ENCODE results near the gene SCRN2. TPM values are rescaled to one million over a fixed set of nuclear protein-coding genes. Genes with fewer than 3 reads are reported as not detected.

Gene SCRN2
- total RNA-seq, 4 donors from 2014 or later: 11.0 to 22.3 (median 16.8) TPM

DNA sequence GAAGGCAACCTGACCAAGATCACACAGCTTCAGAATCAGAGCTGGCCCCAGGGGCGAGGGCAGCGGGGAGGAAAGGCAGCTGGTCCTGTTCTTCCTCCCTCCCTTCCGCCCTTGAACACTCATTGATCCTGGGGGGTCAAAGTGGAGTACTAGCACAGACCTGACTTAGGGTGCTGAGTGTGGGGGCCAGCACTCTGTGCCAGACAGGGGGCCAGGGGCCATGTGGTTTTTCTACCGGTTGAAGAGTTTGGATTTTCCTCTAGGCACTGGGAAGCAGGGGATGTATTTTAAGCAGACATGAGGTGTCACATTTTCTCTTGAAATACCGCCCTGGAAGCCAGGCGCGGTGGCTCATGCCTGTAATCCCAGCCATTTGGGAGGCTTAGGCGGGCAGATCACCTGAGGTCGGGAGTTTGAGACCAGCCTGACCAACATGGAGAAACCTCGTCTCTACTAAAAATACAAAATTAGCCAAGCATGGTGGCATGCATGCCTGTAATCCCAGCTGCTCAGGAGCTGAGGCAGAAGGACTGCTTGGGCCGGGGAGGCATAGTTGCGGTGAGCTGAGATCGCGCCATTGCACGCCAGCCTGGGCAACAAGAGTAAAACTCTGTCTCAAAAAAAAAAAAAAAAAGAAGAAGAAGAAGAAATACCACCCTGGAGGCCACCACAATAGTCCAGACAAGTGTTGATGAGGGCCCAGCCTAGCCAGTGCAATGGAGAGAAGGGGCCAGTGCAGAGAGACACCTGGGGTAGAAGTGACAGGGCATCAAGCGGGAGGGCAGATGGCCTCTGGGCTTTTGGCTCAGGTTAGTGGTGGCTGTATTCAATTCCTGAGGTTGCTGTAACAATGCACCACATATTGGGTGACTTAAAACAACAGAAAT, 34.8 kb downstream of the SCRN2 start:
- Histone ChIP-seq H3K36me3 (peaks cover 0 to 16% of the 10 kb centered on the region in 2 donors), H3K27me3 (no peaks in the 10 kb centered on the region), H3K27ac (peak overlapping the region; percentile 61 to 86 (median 74)), H3K4me1 (peaks cover 0 to 28% of the 10 kb centered on the region in 2 donors), H3K9me3 (no peaks in the 10 kb centered on the region), H3K4me3 (no peak overlapping the region)
- intact Hi-C loops (cut with DNase I; ENCODE audit: low total_unique reads): loop anchor here (10.0 kb wide), 1 partner anchor 111 kb away; the partner anchor contains the start of gene TBKBP1
- DNase-seq (peak; percentile 47 to 58), ATAC-seq (peak; percentile 31 to 66)
- in situ Hi-C loops (cut with MboI; ENCODE audit: low sequenced_read_pairs in 4 of 4): loop anchor here in 1 of 4 donors (10.0 kb wide), 1 partner anchor 111 kb away; the partner anchor contains the start of gene TBKBP1
- TF ChIP-seq, protein P1, sequence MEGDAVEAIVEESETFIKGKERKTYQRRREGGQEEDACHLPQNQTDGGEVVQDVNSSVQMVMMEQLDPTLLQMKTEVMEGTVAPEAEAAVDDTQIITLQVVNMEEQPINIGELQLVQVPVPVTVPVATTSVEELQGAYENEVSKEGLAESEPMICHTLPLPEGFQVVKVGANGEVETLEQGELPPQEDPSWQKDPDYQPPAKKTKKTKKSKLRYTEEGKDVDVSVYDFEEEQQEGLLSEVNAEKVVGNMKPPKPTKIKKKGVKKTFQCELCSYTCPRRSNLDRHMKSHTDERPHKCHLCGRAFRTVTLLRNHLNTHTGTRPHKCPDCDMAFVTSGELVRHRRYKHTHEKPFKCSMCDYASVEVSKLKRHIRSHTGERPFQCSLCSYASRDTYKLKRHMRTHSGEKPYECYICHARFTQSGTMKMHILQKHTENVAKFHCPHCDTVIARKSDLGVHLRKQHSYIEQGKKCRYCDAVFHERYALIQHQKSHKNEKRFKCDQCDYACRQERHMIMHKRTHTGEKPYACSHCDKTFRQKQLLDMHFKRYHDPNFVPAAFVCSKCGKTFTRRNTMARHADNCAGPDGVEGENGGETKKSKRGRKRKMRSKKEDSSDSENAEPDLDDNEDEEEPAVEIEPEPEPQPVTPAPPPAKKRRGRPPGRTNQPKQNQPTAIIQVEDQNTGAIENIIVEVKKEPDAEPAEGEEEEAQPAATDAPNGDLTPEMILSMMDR (IDR thresholded peaks at IDR 0.05 in 4 of 5, conservative IDR thresholded peaks at IDR 0.05 in 1 of 5): no peak
- peak in 1 of 2 donors; percentile 30 for TF ChIP-seq POLR2A (IDR thresholded peaks at IDR 0.05)

- H3K27ac ChIP-seq: peak overlapping the region in 1 of 4 donors; percentile 3
- H3K4me1 ChIP-seq: peaks cover 0 to 23% of the 10 kb centered on the region in 2 donors
- ATAC-seq (no peak), DNase-seq (no peak)
- H3K27me3 ChIP-seq: no peaks in the 10 kb centered on the region
- H3K4me3 ChIP-seq: no peak overlapping the region
- in situ Hi-C loops (cut with MboI; ENCODE audit: low sequenced_read_pairs in 4 of 4): loop anchor here in 1 of 4 donors (10.0 kb wide), 1 partner anchor 110 kb away; the partner anchor contains the start of gene TBKBP1
- H3K36me3 ChIP-seq: peaks cover 0 to 13% of the 10 kb centered on the region in 2 donors
- no peaks in the 10 kb centered on the region for H3K9me3 ChIP-seq
- no peak for TF ChIP-seq POLR2A (IDR thresholded peaks at IDR 0.05)
- TF ChIP-seq, protein P1 (IDR thresholded peaks at IDR 0.05 in 4 of 5, conservative IDR thresholded peaks at IDR 0.05 in 1 of 5): no peak
- intact Hi-C loops (cut with DNase I; ENCODE audit: low total_unique reads): loop anchor here (5.0 to 10.0 kb wide), 2 partner anchors 110 to 142 kb away; partner anchors contain the start of gene TBKBP1
These were observed 36.6 kb downstream of the SCRN2 start for GRCh38 chr17:47804461-47804860.

DNA sequence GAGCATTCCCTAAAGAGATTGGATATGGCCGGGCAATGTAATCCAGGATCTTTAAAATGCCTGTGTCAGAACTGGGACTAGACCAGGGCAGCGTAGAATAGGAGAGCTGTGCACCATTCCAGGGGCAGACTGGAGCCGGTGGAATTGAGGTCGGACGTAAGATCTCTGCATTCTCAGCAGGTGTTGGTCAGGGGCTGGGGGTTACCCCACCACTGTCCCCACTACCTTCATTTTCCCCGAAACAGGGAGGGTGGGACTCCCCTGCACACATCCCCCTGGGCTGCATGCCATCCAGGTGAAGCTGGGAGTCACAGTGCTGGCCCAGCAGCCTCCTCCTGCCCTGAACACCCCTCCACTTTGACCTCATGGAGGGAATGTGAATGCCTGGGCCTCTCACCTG, 37.3 kb downstream of the SCRN2 start:
- no peaks in the 10 kb centered on the region for H3K9me3 ChIP-seq
- H3K36me3 ChIP-seq: peaks cover 0 to 6% of the 10 kb centered on the region in 2 donors
- no peaks in the 10 kb centered on the region for H3K27me3 ChIP-seq
- intact Hi-C loops (cut with DNase I; ENCODE audit: low total_unique reads) (loop anchor here (5.0 to 10.0 kb wide), 2 partner anchors 109 to 141 kb away; partner anchors contain the start of gene TBKBP1), in situ Hi-C loops (cut with MboI; ENCODE audit: low sequenced_read_pairs in 4 of 4) (loop anchor here in 1 of 4 donors (10.0 kb wide), 1 partner anchor 109 kb away; the partner anchor contains the start of gene TBKBP1)
- DNase-seq (no peak), ATAC-seq (no peak)
- no peak overlapping the region for H3K4me3 ChIP-seq
- H3K27ac ChIP-seq: no peak overlapping the region
- H3K4me1 ChIP-seq: peaks cover 0 to 23% of the 10 kb centered on the region in 2 donors
- TF ChIP-seq POLR2A (IDR thresholded peaks at IDR 0.05): no peak
- TF ChIP-seq, protein P1 (IDR thresholded peaks at IDR 0.05 in 4 of 5, conservative IDR thresholded peaks at IDR 0.05 in 1 of 5): no peak

GRCh38 chr17:47803201-47803600, 37.9 kb downstream of the SCRN2 start:
- DNase-seq (no peak), ATAC-seq (no peak)
- H3K27me3 ChIP-seq: no peaks in the 10 kb centered on the region
- H3K27ac ChIP-seq: no peak overlapping the region
- intact Hi-C loops (cut with DNase I; ENCODE audit: low total_unique reads) (loop anchor here (5.0 to 10.0 kb wide), 2 partner anchors 108 to 141 kb away; partner anchors contain the start of gene TBKBP1), in situ Hi-C loops (cut with MboI; ENCODE audit: low sequenced_read_pairs in 4 of 4) (loop anchor here in 1 of 4 donors (10.0 kb wide), 1 partner anchor 108 kb away; the partner anchor contains the start of gene TBKBP1)
- H3K9me3 ChIP-seq: no peaks in the 10 kb centered on the region
- peaks cover 0 to 23% of the 10 kb centered on the region in 2 donors for H3K4me1 ChIP-seq
- no peak for TF ChIP-seq POLR2A (IDR thresholded peaks at IDR 0.05)
- TF ChIP-seq, protein P1 (IDR thresholded peaks at IDR 0.05 in 4 of 5, conservative IDR thresholded peaks at IDR 0.05 in 1 of 5): no peak
- H3K36me3 ChIP-seq: peaks cover 0 to 5% of the 10 kb centered on the region in 2 donors
- H3K4me3 ChIP-seq: no peak overlapping the region
